HT1080 (cell line): ENCODE measurements around the gene TPMT. TPM values are rescaled to one million over a fixed set of nuclear protein-coding genes. Genes with fewer than 3 reads are reported as not detected.
"Not testable (repeated sequence)": the region's sequence is repeated elsewhere in the genome, so short reads cannot be mapped to it uniquely, and the experiment has no call there.

ENCODE experiments used
- DNase-seq: peaks from one replicate; pipeline ENCODE4 v3.0.0-alpha.2; 2015; ENCODE audit warnings: low read depth
- polyA plus RNA-seq, 2 experiments: library from polyadenylated mRNA; depleted of rRNA; stranded (reverse); fragments of >200 nt; gene quantifications; 2 replicates each; pipeline ENCODE4 v1.2.3, GENCODE V29; 2015
- total RNA-seq: library from RNA; depleted of rRNA; stranded (reverse); fragments of >200 nt; shearing (Covaris generic); gene quantifications from 2 replicates; pipeline ENCODE4 v1.2.3, GENCODE V29; 2014; rRNA removed

TPMT gene
- 7.5 and 9.6 TPM in 2 replicates for total RNA-seq
- 14.7 and 14.9 TPM in 2 replicates for polyA plus RNA-seq (2015; cell fraction: cytosol; rRNA removed)
- polyA plus RNA-seq (2015; cell fraction: nucleus; rRNA removed), result 8.0 and 9.6 TPM in 2 replicates

DNA sequence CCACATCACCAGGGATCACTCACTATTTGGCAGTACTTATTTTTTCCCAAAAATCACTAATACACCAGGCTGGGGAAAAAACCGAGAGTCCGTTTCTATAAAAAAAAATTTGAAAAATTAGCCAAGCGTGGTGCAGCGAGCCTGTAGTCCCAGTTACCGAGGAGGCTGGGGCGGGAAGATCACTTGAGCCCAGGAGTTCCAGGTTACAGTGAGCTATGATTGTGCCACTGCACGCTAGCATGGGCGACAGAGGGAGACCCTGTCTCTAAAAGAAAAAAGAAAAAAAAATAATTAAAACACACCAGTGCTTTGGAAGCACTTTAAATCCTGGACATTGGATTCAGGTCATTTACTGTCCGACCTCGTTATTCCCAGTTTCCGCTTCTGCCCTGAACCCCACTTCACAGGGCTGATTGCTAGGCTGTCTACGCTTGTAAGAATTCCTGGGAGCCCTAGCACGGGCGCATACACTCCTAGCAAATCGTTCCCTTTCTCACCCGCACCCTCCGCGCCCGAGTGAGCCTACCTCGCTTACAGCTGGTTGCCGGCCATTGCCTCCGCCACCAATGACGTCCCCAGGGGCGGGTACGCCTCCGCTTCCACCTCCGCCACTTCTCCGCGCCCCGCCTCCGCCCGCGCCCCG is at the start of gene TPMT:
Gene TPMT (minus strand): TSS at position 571 of the 643 bp plus-strand sequence. CDS start 5,950 bp downstream, outside the sequence.
- no peak for DNase-seq

DNA sequence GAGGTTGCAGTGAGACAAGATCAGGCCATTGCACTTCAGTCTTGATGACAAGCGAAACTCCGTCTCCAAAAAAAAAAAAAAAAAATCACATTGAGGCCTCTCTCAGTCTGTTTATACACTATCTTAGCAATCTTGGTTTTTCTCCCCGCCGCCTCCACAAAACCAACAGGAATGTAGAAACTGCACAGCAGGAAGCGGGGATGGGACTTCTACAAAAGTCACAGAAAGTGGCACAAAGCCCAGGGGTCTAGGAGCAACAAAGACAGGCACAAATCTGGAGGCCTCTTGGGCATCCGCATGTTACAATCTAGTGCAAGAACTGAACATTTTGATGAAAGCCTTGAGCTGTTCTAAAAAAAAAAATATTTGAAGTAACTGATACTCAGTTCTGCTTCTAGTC is 48.9 kb upstream of the TPMT start:
- DNase-seq, result no peak

DNA sequence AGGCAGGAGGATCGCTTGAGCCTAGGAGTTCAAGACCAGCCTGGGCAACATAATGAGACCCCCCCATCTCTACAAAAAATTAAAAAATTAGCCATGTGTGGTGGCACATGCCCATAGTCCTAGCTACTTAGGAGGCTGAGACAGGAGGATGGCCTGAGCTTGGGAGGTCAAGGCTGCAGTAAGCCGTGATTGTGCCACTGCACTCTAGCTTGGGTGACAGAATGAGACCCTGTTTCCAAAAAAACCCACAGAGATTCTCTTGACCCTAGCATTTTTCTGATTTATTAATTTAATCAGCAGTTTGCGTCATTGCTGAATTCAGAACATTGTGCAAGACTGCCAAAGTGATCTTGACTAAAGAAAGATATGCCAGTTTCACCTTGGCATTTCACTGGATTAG is 37.1 kb upstream of the TPMT start:
- no peak for DNase-seq

DNA sequence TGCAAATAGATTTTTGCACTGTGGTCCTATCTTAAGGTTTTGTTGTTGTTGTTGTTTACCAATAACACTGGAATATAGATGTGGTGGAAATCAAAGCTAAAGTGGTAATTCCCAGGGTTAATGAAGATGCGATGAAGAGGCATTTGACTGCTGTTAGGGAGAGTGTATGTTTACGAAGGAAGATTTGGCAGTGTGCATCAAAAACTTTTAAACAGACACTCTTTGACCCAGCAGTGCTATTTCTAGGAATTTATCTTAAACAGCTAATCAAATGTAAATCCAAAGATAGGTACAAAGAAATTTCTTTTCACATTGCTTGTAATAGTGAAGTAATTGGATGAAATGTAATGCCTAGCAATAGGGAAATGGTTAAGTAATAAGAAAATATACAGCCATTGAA is 34.3 kb upstream of the TPMT start:
- DNase-seq, result no peak

DNA sequence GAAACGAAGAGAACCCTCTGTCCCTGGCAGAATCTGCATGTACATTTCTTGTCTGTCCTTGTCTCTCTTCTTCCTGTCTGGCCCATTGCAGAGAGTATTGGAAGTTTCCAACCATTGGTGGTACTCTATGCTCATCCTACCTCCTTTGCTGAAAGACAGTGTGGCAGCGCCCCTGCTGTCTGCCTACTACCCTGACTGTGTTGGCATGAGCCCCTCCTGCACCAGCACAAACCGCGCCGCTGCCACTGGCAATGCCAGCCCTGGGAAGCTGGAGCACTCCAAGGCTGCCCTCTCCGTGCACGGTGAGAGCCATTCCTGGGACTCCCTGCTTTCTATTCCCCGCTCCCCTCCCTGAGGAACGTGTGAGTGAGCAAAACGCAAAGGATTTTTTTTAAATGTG is 32.8 kb upstream of the TPMT start:
- no peak for DNase-seq

DNA sequence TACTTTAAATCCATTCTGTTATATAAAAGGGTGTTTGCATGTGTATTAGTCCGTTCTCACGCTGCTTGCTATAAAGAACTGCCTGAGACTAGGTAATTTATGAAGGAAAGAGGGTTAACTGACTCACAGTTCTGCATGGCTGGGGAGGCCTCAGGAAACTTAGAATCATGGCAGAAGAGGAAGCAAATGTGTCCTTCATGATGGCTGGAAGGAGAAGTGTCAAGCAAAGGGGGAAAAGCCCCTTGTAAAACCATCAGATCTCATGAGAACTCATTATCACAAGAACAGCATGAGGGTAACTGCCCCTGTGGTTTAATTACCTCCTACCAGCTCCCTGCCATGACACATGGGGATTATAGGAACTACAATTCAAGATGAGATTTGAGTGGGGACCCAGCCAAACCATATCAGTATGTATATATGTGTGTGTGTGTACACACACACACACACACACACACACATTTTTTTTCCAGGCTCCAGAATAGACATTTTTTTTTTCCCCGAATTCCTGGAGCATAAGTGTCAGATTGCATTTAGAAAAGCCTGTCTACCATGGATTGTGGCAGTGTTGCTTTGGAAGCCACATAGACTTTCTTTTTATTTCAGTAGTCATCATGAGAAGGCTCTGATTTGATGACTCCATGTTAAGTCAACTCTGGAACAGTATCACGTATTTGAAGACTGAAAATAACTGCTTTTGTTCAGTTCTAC is 31.8 kb upstream of the TPMT start:
- no peak for DNase-seq

DNA sequence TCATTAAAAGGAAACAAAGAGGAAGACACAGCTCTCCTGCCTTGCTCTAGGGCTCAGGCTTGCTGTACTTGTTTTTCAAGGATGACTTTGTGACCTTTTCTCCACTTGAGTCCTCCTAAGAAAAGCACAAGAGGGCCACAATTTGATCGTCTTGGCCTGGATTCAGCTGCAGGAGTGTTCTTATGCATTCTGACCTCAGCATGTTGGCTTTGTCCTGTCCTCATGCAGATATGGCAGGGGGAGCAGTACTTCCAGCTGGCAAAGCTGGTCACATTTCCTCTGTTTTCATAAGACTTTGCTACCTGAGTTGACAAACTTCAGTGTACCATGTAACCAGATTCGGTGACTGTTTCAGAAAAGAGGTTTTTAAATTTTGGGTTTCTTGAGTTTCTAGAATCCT is 31.2 kb upstream of the TPMT start:
- DNase-seq, result no peak

DNA sequence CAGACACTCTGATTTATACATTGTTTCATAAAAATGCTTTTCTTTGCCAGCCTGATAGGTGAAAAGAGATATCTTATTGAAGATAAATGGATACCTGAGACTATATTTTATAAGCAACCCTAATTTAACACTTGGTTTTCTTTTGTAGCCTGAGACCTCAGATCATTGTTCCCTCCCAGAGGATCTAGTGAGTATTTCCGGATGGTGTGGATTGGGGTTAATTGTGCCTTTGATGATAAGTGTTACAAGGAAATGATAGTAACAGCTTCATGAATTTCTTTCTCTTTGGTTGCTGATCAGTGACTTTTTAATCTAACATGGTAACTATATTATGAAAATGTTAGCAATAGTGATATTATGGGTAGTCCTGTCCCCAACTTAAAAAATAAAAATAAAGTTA is 30.7 kb upstream of the TPMT start:
- DNase-seq, result no peak

DNA sequence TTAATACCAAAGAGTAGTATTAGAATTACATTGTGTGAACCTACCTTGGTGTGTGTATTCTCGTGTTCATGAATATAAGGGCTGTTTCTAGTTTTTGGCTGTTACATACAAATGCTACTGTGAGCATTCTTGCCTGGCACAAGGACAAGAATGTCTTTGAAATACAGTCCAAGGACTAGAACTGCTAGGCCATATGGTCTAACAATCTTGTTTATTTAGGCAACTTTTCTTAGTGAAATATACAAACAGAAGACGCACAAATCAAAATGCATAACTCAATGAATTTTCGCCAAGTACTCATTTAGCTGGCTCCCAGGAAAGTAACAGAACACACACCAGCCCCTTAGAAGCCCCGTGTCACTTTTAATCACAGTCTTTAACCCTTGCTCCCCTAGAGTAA is 28.9 kb upstream of the TPMT start:
- DNase-seq, result no peak

DNA sequence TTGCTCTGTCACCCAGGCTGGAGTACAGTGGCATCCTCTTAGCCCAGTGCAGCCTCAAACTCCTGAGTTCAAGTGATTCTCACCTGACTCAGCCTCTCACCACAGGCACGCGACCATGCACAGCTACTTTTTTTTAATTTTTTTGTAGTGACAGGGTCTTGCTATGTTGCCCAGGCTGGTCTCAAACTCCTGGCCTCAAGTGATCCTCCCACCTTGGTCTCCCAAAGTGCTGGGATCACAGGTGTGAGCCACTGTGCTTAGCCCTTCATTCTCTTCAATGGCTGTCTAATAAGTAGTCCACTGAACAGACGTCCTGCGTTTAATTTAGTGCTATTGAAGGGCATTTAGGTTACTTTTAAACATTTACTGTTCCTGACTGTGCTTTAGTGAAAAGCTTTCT is 27.7 kb upstream of the TPMT start:
- DNase-seq, result no peak

DNA sequence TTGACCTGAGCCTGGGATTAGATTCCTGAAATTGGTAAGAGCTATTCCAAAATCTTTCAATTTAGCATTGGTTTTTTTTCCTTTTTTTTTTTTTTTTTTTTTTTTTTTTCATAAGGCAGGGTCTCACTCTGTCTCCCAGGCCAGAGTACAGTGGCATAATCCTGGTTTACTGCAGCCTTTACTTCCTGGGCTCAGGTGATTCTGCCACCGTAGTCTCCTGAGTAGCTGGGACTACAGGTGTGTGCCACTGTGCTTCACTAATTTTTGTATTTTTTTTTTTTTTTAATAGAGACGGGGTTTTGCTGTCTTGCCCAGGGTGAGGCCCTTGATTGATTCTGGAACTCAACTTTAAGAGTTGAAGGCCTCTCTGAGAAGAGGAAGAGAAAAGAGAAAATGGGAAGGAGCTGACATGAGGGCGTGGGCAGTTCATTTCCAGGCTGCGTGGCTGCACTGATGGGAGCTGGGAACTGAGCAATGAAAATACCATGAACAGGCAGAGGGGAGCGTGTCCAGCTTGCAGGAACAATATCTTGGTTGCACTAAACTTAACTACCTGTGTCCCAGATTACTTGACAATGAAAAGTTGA is 25.0 kb upstream of the TPMT start:
- DNase-seq, result no peak

DNA sequence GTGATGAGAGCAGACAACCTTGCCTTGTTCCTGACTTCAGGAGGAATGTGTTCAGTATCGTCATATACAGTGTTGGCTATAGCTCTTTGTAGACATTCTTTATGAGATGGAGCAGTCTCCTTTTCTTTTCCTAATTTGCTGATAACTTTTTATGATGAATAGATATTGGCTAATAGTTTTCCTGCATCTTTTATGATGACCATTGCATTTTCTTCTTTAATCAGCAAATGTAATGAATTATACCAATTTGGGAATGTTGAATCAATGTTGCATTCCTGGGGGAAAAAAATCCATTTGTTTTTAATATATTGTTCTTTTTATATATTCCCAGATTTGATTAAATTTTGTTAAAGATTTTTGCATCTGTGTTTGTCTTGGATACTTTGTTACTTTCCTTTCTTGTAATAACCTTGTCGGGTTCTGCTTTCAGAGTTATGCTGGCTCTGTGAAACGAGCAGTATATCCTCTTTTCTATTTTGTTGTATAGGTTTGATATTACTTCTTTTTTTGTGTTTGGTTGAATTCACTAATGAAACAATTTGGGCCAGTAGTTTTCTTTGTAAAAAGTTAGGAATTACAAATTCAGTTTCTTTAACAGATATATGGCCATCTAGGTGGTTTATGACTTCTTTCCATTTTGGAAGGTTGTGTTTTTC is 24.2 kb upstream of the TPMT start:
- DNase-seq, result no peak

DNA sequence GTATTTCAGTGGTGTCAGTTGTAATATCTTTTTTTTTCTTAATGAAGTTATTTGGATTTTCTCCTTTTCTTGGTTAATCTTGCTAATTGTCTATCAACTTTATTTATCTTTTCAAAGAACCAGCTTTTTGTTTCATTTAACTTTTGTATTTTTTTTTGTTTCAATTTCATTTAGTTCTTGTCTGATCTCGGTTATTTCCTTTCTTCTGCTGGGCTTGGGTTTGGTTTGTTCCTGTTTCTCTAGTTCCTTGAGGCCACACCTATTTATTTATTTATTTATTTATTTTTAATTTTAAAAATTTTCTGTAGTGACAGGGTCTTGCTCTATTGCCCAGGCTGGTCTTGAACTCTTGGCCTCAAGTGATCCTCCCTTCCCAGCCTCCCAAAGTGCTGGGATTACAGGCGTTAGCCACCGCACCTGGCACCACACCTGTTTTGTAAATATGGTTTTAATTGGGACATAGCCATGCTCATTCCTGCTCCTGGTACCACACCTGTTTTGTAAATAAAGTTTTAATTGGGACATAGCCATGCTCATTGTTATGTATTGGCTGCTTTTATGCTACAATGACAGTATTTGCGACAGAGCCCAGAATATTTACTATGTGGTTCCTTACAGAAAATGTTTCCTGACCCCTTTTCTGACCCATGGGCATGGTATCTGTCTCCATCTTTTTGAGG is 22.5 kb upstream of the TPMT start:
- DNase-seq, result no peak

DNA sequence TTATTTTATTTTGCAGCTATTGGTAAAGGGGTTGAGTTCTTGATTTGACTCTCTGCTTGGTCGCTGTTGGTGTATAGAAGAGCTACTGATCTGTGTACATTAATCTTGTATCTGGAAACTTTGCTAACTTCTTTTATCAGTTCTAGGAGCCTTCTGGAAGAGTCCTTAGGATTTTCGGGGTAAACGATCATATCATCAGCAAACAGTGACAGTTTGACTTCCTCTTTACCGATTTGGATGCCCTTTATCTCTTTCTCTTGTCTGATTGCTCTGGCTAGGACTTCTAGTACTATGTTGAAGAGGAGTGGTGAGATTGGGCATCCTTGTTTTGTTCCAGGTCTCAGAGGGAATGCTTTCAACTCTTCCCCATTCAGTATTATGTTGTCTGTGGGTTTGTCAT is 21.3 kb upstream of the TPMT start:
- not testable (repeated sequence) for DNase-seq

DNA sequence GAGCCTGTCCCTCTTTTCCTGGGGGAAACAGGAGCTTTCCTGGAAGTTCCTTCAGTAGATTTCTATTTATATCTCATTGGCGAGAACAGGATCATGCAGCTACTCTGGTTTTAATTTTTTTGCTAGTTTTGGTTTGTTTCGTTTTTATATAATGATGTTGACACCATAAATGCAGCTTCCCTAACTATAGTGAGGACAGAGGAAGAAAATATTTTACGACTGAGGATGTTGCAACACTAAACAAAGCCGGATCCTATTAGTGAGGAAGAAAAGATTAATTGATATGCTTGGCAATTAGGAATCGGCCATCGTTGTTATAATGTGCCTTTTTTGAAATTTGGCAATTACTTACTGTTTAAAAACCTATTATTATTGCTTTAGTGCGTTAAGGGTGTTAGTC is 17.0 kb upstream of the TPMT start:
- DNase-seq, result no peak

DNA sequence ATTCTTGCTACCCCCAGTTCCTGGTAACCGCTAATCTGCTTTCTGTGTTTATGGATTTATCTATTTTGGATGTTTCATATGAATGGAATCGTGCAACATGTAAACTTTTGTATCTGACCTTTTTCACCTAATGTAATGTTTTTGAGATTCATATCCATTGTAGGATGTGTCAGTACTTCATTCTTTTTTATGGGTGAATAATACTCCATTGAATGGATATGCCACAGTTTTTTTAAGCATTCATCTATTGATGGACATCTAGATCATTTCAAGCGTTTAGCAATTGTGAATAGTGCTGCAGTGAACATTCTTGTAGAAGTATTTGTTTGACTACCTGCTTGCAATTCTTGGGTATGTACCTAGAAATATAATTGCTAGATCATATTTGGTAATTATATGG is 13.4 kb upstream of the TPMT start:
- DNase-seq, result no peak

DNA sequence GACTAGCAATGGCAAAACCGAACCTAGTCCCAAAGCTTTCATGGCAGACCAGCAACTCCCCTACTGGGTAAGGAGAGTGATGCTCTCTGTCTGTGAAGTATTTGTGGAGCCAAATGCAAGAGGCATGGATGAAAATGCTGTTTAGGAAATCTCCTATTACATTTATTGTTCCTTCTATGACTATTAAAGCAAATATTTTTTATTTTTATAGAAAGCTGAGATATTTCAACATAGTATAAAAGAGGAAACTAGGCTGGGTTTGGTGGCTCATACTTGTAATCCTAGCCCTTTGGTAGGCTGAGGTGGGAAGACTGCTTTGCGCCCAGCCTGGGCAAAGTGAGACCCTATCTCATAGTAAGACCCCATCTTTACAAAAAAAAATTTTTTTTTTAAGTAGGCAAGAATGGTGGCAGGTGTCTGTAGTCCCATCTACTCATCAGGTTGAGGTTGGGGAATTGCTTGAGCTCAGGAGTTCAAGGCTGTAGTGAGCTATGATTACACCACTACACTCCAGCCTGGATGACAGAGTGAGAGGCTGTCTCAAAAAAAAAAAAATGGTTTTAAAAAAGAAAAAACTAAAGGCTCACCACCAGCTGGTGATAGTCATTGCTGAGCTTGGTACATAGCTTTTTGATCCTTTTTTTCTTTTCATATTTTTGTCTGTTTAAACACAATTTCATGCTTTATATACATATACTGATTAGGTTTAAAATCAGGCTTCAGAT is 11.6 kb upstream of the TPMT start:
- DNase-seq, result no peak

DNA sequence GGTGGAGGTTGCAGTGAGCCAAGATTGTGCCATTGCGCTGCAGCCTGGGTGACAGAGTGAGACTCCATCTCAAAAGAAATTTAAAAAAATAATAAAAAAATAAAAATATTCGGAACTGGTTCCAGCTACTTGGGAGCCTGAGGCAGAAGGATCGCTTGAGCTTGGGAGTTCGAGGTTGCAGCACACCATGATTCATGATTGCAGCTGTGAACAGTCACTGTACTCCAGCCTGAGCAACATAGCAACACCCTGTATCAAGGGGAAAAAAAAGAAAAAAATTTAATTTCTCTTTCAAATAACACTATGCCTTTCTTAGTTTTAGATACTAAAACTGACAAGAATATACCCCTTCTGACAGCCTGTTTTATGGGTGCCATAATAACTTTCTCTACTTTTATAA is 10.9 kb upstream of the TPMT start:
- no peak for DNase-seq

DNA sequence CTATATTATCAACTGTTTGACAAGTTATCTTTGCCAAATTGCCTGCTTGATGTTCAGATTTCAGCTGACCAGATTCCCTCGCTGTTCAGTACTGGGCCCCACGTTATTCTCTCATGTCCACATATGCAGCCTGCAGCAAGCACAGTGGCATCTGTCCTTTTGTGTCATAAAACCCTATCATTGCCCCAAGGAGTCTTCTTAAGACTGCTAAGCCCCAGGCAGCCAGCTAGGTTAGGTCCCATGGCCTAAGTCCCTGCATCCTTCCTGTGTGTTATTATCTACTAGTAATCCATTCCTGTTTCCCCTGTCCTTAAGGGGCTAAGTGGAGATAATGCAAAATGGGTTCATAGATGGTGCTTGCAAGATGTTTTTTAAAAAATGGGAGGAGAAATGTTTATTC is 7.5 kb upstream of the TPMT start:
- DNase-seq, result no peak

DNA sequence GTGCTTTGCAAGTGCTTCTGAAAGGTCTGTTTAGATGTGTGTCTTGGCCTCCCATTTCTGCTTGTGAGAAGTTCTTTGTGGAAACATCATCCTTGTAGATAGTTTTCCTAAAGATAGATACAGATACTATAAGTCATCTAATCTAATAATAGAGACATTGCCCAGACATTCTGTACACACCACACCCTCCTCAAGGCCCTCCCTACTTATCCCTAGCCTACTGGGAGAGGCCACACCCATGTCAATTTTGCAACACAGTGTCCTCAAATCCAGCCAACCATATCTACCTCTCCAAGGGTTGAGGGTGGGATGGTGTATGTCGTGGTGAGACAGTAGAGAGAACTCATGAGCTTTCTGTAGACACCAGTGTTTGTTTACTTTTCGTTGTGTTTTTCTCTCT is 6.6 kb upstream of the TPMT start:
- no peak for DNase-seq

DNA sequence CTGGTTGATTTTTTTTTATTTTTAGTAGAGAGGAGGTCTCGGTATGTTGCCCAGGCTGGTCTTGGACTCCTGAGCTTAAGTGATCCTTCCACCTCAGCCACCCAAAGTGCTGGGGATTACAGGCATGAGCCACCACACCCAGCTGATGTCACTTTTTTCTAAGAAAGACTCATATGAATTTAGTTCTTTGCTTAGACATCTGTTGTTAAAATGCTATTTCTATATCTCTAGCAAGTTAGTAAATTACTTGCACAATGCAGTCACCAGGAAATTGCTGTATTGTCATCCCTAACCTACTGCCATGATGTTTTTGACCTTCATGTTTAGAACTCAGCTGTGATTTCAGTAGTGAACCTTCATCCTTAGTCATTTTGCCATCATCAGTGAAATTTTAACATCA is 6.0 kb upstream of the TPMT start:
- DNase-seq, result no peak
